Hepatocyte (in vitro differentiated cells): ENCODE data around the gene TRPV2.
"Not testable (repeated sequence)": the region's sequence is repeated elsewhere in the genome, so short reads cannot be mapped to it uniquely, and the experiment has no call there.

Source experiments
- CTCF ChIP-seq: fragments of 200-600 bp; sonication (generic); IDR thresholded peaks from 2 replicates; pipeline ENCODE4 v1.5.1; 2016; ENCODE audit warnings: antibody characterized with exemption, mild to moderate bottlenecking; ENCODE audit not compliant: poor library complexity
- EZH2phosphoT487 ChIP-seq: fragments of 200-600 bp; sonication (generic); IDR thresholded peaks from one replicate; pipeline ENCODE4 v1.6.1; 2018; ENCODE audit warnings: antibody characterized with exemption, mild to moderate bottlenecking, low read depth, moderate library complexity; ENCODE audit not compliant: unreplicated experiment, severe bottlenecking

GRCh38 chr17:16392491-16392890 is 22.9 kb upstream of the TRPV2 start:
- TF ChIP-seq CTCF, EZH2phosphoT487: not testable (repeated sequence)
